ENCODE results near the gene DMAC2.
"Not testable (repeated sequence)": the region's sequence is repeated elsewhere in the genome, so short reads cannot be mapped to it uniquely, and the experiment has no call there.

DMAC2 gene

GRCh38 chr19:41397086-41398049, 42.3 kb downstream of the DMAC2 start, which contains the start of the genes BCKDHA and EXOSC5:
BCKDHA (plus strand) TSS chr19:41397818; CDS start chr19:41397828, 10 bp downstream.
EXOSC5 (minus strand) TSS chr19:41397359; CDS start chr19:41397328, 31 bp downstream.
- DNase-seq, result peak; percentile 98 to 99

GRCh38 chr19:41395355-41395754, 44.4 kb downstream of the DMAC2 start:
- DNase-seq, result no peak

GRCh38 chr19:41392775-41393174, 46.9 kb downstream of the DMAC2 start:
- DNase-seq, result no peak

GRCh38 chr19:41391618-41392017, 48.1 kb downstream of the DMAC2 start:
- no peak for DNase-seq

- no peak for DNase-seq
These were observed 53.3 kb downstream of the DMAC2 start for GRCh38 chr19:41386442-41386841.

- DNase-seq, result no peak
These were observed 55.4 kb downstream of the DMAC2 start for GRCh38 chr19:41384351-41384750.

- not testable (repeated sequence) for DNase-seq
These were observed 58.2 kb downstream of the DMAC2 start for GRCh38 chr19:41381536-41381935.
